AG04449 (cell line): ENCODE data around the gene LIPE.
A peak's percentile ranks its signal among the peaks of the same experiment; 100 is the strongest.

ENCODE experiments used
- CTCF ChIA-PET: fragments of 350-600 bp; formaldehyde crosslinking; extraction: SDS; loops from one replicate; lab custom pipeline; 2021; ENCODE audit warnings: antibody characterized with exemption; lab: Yijun Ruan, JAX
- POLR2A ChIA-PET: fragments of 400-600, 350-600 bp; formaldehyde crosslinking; extraction: SDS; loops from one replicate; lab custom pipeline; 2020; ENCODE audit warnings: antibody characterized with exemption, inconsistent platforms; lab: Yijun Ruan, JAX
- DNase-seq: peaks from one replicate; pipeline ENCODE4 v3.0.0-alpha.2; 2010; ENCODE audit warnings: low read depth, low spot score
- H3K4me3 ChIP-seq: 2 replicates; pipeline ENCODE4 v1.5.1; 2011; ENCODE audit warnings: low read depth, mild to moderate bottlenecking, control low read depth, low read length
- CTCF ChIP-seq: IDR thresholded peaks from one replicate; pipeline ENCODE4 v1.5.1; 2011; ENCODE audit warnings: mild to moderate bottlenecking, moderate library complexity, low read length, control low read depth, inconsistent platforms; ENCODE audit not compliant: insufficient read depth; ENCODE audit errors: missing control alignments

LIPE gene

GRCh38 chr19:42397263-42398166 is 29.7 kb downstream of the LIPE start:
- CTCF ChIA-PET: interaction anchor here (1.4 to 4.2 kb wide), 8 partner anchors 9 to 168 kb away, joined by 3 to 22 read pairs (median 6); no protein-coding TSS in a partner anchor
- DNase-seq: no peak
- POLR2A ChIA-PET: interaction anchor here (1.1 kb wide), 1 partner anchor 17 kb away, joined by 4 read pairs; no protein-coding TSS in a partner anchor
- TF ChIP-seq CTCF: no peak
- H3K4me3 ChIP-seq: peak overlapping the region; percentile 80

GRCh38 chr19:42396381-42397262 is 30.6 kb downstream of the LIPE start:
- peak; percentile 94 for DNase-seq
- peak overlapping the region; percentile 80 for H3K4me3 ChIP-seq
- no peak for TF ChIP-seq CTCF
- CTCF ChIA-PET: interaction anchor here (1.4 to 4.2 kb wide), 7 partner anchors 10 to 167 kb away, joined by 3 to 22 read pairs (median 7); no protein-coding TSS in a partner anchor
- POLR2A ChIA-PET: interaction anchor here (1.1 kb wide), 1 partner anchor 17 kb away, joined by 4 read pairs; no protein-coding TSS in a partner anchor

DNA sequence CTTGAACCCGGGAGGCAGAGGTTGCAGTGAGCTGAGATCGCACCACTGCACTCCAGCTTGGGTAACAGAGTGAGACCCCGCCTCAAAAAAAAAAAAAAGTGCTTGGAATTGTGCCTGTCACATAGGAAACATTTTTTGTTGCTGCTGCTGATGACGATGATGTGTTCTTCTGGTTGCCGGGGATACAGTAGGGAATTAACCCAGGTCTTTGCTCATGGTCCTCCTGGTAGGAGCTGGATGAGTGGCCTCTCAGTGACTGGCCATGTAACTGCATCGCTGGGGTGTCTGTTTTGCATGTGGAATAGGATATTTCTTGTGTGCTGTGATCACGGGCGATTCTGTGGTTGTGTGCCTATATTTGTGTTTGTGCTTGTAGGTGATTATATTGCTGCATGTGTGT is 32.4 kb downstream of the LIPE start:
- DNase-seq: no peak
- no peak overlapping the region for H3K4me3 ChIP-seq
- ChIA-PET CTCF (interaction anchor here (4.2 kb wide), 1 partner anchor 8 kb away, joined by 22 read pairs; no protein-coding TSS in a partner anchor), POLR2A (no interaction called here)
- no peak for TF ChIP-seq CTCF

DNA sequence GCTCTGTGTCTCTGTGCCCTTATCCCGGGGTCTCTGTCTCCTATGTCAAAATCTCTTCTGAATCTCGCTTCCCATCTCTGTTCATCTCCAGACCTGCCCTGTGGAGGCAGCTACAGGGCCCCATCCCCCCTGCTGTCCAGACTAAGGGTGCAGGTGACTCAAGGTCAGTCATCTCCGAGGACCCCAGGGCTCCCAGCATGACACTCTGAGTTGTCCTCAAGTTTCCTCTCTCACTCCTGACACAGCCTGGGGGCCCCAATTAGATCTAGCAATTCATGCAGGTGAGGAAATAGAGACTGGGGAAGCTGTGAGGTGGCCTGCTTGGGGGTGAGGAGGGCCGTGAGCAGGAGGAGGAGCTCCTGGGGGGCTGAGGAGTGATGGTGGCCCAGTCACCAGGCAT is 35.0 kb downstream of the LIPE start:
- TF ChIP-seq CTCF: no peak
- POLR2A ChIA-PET: no interaction called here
- CTCF ChIA-PET: interaction anchor here (3.3 kb wide), 1 partner anchor 9 kb away, joined by 11 read pairs; no protein-coding TSS in a partner anchor
- DNase-seq: no peak
- H3K4me3 ChIP-seq: no peak overlapping the region

- ChIA-PET CTCF (interaction anchor here (2.0 kb wide), 1 partner anchor 11 kb away, joined by 13 read pairs; no protein-coding TSS in a partner anchor), POLR2A (no interaction called here)
- no peak for DNase-seq
- no peak within 1 kb of the TSS for H3K4me3 ChIP-seq
- no peak for TF ChIP-seq CTCF
Measured at GRCh38 chr19:42389899-42390298, 37.3 kb downstream of the LIPE start, which contains the start of gene CNFN. Gene CNFN (minus strand): TSS chr19:42390297. CDS start chr19:42389037, 1,260 bp downstream.
